ENCODE results near the gene FBXO4. TPM values are rescaled to one million over a fixed set of nuclear protein-coding genes. Genes with fewer than 3 reads are reported as not detected.

FBXO4 gene, protein sequence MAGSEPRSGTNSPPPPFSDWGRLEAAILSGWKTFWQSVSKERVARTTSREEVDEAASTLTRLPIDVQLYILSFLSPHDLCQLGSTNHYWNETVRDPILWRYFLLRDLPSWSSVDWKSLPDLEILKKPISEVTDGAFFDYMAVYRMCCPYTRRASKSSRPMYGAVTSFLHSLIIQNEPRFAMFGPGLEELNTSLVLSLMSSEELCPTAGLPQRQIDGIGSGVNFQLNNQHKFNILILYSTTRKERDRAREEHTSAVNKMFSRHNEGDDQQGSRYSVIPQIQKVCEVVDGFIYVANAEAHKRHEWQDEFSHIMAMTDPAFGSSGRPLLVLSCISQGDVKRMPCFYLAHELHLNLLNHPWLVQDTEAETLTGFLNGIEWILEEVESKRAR
- 11.1 and 18.6 TPM in 2 replicates for total RNA-seq

DNA sequence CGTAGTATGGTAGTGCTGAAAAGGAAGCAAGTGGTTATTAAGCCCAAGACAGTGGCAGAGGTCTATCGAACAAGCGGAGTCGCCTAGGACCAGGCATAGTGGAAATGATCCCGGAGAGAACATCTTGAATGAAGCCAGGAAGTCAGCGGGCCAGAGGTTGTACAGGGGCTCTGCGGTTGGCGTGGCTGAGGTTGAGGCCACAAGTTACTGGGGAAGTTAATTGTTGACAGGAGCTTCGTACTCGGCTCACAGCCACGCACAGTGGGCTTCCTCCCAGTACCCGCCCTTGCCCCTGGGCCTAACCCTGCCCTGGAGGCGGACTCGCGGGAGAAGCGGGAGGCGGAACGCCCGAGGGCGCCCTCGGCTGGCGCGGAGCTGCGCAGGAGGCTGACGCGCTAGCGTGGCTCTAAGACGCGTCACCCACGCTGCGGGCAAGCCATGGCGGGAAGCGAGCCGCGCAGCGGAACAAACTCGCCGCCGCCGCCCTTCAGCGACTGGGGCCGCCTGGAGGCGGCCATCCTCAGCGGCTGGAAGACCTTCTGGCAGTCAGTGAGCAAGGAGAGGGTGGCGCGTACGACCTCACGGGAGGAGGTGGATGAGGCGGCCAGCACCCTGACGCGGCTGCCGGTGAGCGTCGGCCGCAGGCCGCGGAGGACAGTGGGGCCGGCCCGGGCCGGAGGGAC is at the start of gene FBXO4:
FBXO4 (plus strand) TSS at position 410 of the 683 bp plus-strand sequence; CDS start at position 439, 29 bp downstream.
- peak; percentile 83 for DNase-seq (ENCODE audit: low read depth)

DNA sequence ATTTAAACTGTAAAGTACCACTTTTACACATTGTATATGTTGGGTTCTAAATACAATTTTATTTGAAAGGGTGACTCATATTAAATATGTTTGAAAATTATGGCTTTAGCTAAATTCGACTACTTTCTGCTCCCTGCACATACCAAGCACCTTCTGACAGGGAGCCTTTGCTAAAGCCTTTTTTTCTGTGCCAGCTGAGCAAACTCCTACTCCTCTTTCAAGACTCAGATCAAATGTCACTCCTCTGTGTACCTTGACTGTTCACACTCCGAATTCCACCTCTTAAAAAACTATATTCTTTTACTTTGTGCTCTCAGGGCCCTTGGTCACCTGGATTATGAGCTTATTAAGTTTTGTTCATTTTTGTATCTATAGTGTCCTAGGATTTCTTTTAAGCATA is 48.4 kb upstream of the FBXO4 start:
- no peak for DNase-seq (ENCODE audit: low read depth)

DNA sequence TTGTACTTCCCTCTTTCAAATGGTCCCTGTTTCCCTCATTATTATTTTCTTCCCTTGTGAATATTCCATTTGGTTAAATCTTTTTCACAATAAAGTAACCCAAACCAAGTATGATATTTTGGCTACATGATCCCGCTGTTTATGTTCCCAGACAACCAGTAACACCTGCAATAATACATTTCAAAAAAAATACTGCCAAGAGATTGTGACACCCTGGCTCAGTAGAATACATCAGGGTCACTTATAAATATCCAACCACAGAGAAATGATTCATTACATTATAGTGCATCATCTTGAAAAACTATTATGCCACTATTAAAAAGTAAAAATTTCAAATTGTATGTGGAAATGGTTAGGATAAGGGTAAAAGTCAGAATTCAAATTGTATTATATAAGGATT is 47.7 kb upstream of the FBXO4 start:
- no peak for DNase-seq (ENCODE audit: low read depth)

DNA sequence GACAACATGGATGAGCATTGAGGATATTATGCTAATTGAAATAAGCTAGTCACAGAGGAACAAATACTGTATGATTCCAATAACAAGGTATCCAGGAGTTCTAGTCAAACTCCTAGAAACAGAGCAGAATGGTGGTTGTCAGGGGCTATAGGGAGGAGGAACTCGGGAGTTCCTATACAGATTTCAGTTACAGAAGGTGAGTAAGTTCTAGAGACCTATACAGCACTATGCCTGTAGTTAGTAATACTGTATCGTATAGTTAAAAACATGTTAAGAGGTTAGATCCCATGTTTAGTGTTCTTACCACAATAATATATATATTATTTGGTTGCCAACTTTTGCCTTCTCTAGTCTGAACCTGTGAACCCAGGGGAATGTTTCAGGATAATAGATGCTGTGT is 46.9 kb upstream of the FBXO4 start:
- DNase-seq (ENCODE audit: low read depth), result no peak

DNA sequence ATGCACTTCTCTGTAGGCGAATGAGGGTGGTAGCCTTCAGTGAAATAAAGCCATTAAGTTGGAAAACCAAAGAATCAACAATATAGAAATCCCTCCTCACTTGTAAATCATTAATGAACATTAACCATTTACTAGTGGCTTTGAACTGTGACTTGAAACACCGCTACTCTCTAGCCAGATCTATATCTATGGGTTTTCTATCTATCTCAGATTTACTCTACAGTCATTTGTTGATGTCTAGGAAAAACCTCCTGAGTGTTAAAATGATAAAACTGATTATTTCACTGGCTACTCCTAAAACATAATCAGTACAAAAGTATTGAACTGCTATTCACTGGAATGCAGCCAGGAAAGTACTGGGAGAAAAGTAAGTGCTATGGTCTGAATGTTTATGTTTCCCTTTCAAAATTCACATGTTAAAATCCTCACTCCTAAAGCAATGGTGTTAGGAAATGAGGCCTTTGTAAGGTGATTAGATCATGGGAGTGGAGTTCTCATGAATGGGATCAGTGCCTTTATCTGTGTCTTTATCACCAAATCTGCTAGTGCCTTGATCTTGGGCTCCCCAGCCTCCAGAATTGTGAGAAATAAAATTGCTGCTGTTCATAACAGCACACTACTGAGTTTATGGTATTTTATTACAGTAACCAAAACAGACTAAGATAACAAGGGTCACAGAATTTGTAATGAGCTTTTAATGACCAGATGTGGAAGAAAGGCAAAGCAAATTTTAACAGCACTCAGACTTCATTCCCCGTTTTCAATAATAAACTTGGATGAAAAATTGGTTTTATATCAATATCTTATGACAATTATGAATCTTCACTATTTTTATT is 46.2 kb upstream of the FBXO4 start:
- DNase-seq (ENCODE audit: low read depth), result peak; percentile 59

DNA sequence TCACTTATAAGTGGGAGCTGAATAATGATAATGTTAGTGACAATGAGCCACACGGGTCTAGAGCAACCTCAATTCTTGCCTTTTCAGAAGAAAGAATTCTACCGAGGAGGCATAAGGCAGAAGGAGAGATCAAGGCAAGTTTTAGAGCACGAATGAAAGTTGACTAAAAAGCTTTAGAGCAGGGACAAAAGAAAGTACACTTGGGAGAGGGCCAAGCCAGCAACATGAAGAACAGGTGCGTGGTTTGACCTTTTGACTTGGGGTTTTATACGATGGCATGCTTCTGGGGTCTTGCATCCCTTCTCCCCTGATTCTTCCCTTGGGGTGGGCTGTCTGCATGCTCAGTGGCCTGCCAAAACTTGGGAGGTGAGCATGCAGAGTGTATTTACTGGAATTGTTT is 42.3 kb upstream of the FBXO4 start:
- no peak for DNase-seq (ENCODE audit: low read depth)

DNA sequence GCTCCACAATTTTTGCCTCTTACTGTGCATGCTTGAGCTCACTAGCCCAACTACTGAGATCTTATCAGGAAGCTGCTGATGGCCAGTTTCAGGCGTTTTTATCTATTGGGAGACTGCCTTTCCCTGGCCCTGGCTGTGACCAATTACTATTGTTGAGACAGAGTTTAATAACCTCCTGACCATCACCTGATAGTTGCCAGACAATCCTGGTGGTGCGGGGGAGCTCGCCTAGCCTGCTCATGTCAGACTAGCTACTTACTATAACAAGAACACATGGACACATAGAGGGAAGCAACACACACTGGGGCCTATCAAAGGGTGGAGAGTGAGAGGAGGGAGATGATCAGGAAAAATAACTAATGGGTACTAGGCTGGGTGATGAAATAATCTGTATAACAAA is 41.8 kb upstream of the FBXO4 start:
- no peak for DNase-seq (ENCODE audit: low read depth)

DNA sequence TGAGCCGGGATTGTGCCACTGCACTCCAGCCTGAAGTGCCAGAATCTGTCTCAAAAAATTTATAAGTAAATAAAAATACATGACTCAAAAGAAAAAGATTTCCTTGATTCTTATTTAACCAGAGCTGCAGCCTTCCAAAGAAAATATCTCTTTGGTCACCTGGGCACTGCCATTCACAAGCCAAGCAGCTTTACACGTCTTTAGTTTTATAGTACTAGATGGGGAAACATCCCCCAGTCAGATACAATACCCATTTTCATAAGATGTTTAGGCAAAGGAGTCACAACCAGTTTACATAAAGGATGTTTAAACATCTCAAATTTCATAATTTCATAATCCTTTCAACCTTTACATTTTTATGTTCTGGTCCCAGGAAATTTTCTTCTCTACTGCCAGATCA is 41.1 kb upstream of the FBXO4 start:
- no peak for DNase-seq (ENCODE audit: low read depth)

DNA sequence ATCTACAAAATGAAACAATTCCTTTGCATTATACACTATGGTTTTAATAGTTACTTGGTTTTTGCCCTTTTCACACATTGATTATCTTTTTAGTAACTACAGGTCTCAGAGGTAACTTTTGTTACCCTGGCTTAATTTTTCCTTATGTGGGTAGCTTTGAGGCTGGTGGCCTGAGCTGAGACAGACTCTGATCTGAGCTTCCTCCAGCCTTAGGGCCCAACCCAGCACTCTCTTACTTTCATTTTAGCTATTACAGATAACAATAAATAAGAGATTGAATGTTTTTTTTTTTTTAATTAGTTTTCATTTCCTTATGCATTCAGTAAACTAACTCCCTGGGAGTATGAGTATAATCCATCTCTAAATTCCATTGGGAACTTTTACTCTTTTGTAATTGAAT is 39.8 kb upstream of the FBXO4 start:
- no peak for DNase-seq (ENCODE audit: low read depth)

DNA sequence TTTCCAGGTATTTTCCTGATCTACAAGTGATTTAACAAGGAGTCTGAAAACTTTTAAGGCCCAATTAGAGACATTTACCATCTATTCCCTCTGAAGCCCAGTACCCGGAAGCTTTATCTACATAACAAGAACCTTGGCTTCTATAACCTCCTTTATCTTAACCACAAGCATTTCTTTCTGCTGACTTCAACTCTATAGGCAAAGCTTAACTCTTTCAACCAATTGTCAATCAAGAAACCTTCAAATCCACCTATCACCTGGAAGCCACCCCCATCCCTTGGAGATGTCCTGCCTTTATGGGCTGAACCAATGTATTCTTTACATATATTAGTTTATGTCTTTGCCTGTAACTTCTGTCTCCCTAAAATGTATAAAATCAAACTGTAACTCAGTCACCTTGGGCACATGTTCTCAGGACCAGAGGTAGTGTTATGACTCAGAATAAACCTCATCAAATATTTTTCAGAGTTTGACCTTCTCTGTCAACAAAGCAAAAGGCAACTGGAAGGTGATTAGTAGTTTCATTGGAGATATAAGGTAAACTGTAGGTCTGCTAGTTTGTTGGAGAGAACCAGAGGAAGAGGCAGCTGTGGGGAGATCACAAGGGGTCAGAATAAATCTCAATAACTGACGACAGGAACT is 33.9 kb upstream of the FBXO4 start:
- no peak for DNase-seq (ENCODE audit: low read depth)

DNA sequence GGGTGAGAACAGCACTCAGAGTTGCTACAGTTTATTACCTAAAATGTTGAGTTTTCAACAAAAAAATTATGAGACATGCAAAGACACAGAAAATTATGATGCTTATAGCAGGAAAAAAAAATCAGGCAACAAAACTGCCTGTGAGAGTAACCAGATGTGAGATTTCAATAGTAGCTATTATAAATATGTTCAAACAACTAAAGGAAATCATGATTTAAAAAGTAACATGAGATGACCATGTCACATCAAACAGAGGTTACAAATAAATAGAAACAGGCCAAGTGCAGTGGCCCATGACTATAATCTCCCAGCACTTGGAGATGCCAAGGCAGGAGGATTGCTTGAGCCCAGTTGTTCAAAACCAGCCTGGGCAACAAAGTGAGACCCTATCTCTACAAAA is 33.0 kb upstream of the FBXO4 start:
- no peak for DNase-seq (ENCODE audit: low read depth)

DNA sequence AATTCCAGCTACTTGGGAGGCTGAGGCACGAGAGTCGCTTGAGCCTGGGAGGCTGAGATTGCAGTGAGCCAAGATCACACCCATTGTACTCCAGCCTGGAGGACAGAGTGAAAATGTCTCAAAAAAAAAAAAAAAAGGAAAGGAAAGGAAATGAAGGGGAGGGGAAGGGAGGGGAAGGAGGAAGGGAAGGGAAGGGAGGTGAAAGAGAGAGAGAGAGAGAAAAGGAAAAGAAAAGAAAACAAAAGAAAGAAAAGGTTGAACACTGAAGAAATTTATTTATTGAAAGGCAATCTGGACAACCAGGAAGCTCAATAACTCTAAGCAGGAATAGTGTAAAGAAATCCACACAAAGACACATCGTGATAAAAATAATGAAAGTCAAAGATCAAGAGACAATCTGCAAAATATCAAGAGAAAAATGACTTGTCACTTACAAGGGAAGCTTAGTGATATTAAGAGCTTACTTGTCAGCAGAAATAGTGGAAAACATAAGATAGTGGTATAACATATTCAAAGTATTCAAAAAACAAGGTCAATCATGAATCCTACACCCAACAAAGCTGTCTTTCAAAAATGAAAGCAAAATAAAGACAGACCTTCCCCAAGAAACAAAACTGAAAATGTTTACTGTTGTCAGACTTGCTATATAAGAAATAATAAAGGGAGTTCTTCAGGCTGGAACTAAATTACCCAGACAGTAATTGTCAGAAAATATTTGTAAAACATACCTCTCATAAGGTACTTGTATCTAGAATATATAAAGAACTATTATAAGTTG is 31.8 kb upstream of the FBXO4 start:
- no peak for DNase-seq (ENCODE audit: low read depth)

DNA sequence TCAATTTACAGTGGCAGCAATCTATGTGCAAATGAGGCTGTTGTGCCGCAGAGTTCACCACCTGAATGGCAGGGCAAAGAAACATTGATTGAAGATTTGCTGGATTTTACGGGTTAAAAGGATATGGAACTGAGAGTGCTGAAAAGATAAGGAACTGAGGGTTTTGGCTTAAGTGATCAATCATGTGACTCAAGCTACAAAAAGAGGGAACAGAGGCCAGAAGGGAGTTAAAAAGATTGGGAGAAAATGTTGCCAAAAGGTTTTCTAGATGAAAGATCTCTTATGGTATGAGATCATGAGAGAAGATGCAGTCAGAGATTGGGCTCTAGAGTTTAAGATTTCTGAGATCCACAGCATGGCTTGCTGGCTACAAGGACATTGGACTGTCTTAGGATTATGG is 28.9 kb upstream of the FBXO4 start:
- DNase-seq (ENCODE audit: low read depth), result no peak

DNA sequence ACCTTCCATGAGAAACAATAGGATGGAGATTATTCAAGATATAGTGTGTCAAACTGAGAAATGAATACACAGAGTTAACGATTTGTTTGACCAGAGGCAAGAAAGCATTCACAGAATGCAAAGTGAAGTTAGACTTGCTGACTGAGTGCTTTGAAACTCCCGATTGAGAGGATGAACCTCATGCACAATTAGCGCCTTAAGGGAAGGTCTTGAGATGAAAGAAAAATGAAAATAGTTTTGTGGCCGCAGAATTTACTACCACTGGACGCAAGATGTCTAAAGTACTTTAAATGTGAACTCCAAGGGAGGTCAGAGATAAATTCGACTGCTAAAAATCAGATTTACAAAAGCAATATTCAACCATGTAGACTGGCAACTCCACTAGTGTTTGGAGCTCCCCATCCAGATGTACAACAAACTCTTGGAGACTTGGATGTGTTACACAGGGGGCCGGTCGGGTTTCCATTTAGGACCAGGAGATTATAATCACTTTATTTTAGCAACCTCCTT is 21.6 kb upstream of the FBXO4 start:
- DNase-seq (ENCODE audit: low read depth), result no peak

DNA sequence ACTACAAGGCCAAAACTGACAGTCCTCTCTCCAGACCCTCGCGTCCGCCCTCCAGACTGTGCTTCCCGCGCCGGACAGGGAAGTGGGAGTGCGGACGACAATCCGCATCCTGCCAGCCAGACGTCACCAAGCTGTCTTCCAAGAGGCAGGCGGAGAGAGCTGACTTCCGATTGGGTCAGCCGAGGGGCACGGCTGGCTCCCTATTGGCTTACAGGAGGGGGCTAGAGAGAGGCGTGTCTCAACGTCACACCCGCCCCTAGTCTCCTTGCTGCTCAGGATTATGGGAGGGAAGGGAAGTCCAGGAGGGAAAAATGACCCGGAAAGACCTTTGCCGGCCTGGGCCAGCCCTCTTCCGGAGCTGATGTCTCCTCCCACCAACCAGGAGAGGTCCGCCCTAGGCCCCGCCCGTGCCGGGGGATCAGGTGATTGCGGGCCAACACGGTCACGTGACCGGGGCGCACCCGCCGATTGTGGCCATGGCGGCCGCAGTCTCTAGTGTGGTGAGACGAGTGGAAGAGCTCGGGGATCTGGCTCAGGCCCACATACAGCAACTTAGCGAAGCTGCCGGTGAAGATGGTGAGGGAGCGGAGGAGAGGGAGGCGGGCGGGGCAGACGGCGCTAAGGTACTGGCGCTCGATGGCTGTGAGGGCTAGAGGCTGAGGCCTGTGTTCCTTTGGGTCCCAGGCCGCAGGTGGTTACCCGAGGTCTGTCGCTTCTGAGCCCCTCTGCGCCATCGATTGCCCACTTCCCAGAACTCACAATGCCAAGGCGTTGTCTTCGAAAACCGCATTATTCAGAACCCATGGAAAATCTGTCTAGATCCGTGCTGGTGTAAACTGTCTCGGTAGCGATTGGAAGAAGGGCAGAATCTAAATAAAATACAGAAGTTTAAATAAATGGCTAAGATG is 20.9 kb upstream of the FBXO4 start, which contains the start of gene RIMOC1:
RIMOC1 (plus strand) TSS at position 453 of the 908 bp plus-strand sequence; CDS start at position 477, 24 bp downstream.
- peak; percentile 99 for DNase-seq (ENCODE audit: low read depth)

DNA sequence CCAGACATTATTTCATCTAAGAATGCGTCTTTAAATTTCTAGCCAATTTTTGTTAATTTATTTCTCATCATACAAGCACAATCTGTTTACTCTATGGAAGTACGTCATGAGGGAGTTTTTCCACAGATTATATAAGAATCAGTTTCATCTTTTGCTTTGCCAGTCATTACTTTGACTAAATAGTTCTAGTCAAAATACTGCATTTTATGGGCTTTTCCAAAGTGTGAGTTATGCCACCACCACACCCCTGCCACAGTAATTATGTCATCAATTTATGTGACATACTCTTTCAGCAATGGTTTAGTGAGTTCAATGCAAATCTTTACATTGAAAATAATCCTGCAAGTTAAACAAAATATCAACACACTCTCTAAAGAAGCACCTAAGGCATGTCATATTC is 18.9 kb upstream of the FBXO4 start:
- DNase-seq (ENCODE audit: low read depth), result no peak

DNA sequence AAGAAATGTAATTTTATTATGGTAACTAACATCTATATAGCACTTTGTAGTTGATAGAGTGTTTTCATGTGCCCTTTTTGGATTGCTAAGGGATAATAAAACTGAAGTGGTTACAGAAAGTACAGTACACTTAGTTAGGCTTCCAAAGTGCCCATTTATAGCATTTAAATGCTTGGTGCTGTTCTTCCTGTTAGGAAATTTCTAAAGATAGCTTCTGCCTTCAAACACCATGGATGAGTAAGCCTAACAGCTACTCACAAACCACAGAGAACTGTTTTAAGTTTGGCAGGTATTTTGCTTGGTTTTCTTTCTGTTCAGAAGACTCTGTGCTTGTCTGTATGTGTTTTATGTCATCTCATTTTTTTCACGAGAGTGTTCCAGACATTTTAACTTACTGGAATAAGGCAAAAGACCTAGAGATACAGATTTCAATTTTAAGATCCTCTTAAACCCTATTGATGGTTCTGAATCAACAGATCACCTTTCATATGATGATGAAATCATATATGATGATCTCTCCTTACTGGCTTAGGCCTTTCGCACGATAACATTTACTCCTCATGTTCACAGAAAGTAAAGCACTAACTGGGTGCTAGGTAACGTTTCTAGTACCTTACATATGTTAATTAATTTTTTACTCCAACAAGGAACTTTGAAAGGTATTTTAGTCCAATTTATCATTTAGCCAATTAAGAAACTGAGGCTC is 16.6 kb upstream of the FBXO4 start:
- peak; percentile 75 for DNase-seq (ENCODE audit: low read depth)

DNA sequence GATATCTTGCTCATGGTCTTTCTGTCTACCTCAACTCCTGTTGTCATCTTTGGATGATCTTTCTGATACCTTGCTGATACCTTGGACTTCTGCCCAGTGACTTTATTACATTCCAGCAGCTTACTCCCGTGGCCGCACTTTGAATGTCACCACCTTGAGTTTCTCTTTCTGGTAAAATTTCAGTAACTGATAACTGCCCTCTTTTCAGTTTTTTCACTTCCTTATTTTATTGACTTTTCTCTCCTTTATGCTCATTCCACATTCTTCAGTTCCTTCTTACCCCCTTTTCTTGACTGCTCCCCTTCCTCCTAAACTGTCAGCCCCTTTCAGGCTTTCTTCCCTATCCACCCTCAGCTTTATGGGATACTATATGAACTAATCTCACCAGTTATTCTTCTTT is 7.0 kb upstream of the FBXO4 start:
- DNase-seq (ENCODE audit: low read depth), result no peak

DNA sequence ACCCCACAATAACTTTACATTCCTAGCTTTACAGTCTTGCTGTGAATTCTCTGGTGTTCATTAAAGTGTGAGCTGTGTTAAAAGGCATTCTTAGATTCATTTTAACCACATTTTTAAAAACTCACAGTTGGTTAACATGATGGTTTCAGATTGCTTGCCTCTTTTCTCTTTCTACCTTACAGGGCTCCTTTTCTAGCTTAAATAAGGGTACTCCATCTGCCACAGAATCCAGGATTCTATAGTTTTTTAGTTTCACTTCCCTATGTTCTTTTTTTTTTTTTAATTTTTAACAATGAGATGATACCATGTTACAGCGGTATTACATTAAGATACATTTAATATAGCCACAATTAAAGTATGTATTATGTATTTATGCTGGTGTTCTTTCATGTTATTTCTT is 3.9 kb upstream of the FBXO4 start:
- DNase-seq (ENCODE audit: low read depth), result no peak
